Immature natural killer cell (primary cell): ENCODE data around the gene LAMB3. TPM values are rescaled to one million over a fixed set of nuclear protein-coding genes. Genes with fewer than 3 reads are reported as not detected.

ENCODE experiments used
- DNase-seq, 3 donors: peaks; one replicate each; pipeline ENCODE4 v3.0.0; 2022; ENCODE audit warnings: mixed read lengths in 1 of 3
- H3K27ac Mint-ChIP-seq, 6 donors: one replicate each; pipeline ENCODE4 v1.8.0; 2020; ENCODE audit warnings: mixed read lengths in 6 of 6, mild to moderate bottlenecking in 5 of 6, inconsistent platforms in 4 of 6, moderate library complexity in 3 of 6
- H3K27me3 Mint-ChIP-seq, 3 donors: one replicate each; pipeline ENCODE4 v1.8.0; 2020 to 2021; ENCODE audit warnings: low read depth in 3 of 3, mild to moderate bottlenecking in 3 of 3, mixed read lengths in 3 of 3, moderate library complexity in 3 of 3, inconsistent platforms in 1 of 3
- H3K36me3 Mint-ChIP-seq, 3 donors: one replicate each; pipeline ENCODE4 v1.8.0; 2020; ENCODE audit warnings: mixed read lengths in 3 of 3, inconsistent platforms in 2 of 3, mild to moderate bottlenecking in 2 of 3
- H3K4me1 Mint-ChIP-seq, 2 donors: one replicate each; pipeline ENCODE4 v1.8.0; 2020; ENCODE audit warnings: inconsistent platforms in 2 of 2, mild to moderate bottlenecking in 2 of 2, mixed read lengths in 2 of 2, moderate library complexity in 1 of 2
- H3K4me3 Mint-ChIP-seq, 5 donors: one replicate each; pipeline ENCODE4 v1.8.0; 2020; ENCODE audit warnings: mild to moderate bottlenecking in 5 of 5, mixed read lengths in 5 of 5, inconsistent platforms in 3 of 5, moderate library complexity in 3 of 5
- H3K9me3 Mint-ChIP-seq, 6 donors: one replicate each; pipeline ENCODE4 v1.8.0; 2020; ENCODE audit warnings: mild to moderate bottlenecking in 6 of 6, mixed read lengths in 6 of 6, inconsistent platforms in 4 of 6, moderate library complexity in 3 of 6
- polyA plus RNA-seq, 3 donors: library from polyadenylated mRNA; unstranded; fragments of 300-500 nt; fragmentation: Illumina TruSeq; gene quantifications; one replicate each; pipeline ENCODE4 v1.2.3, GENCODE V29; 2021

The LAMB3 gene
- polyA plus RNA-seq, 3 donors from 2014 or later, result 0.58 to 1.6 TPM; not detected in 1

DNA sequence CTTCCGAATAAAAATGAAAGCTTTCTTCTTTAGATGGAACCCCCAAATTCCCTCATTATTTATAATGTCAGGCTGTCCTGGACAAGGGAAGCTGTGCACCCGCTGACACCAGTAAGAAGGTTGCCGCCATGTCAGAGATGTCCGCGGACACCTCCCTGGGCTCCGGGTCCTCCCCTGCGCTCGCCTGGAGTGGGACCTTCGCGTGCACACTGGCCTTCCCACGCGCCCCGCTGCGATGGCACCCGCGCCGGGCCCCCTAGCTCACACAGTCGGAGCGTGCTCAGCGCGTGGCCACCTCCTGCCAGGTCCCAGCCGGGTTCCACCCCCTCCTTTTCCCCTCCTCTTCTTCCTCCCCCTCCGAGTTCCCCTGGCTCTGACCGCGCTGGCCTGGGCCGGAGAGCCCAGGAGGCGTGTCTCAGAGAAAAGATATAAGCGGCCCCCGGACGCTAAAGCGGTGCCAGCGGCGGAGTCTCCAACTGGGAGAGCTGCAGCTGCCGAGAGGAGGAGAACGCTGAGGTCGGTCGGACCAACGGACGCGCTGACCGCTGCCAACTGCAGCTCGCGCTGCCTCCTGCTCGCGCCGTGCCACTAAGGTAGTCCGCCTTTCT is 22.8 kb upstream of the LAMB3 start, which contains the start of gene G0S2:
Gene G0S2, plus strand, starts transcription at position 456 of the 608 bp plus-strand sequence. CDS start 273 bp downstream, outside the sequence.
- Mint-ChIP-seq H3K4me1 (peaks cover 15 to 18% of the 10 kb centered on the region in 2 donors), H3K4me3 (peak within 1 kb of the TSS; percentile 12 to 65 (median 36)), H3K27ac (peak within 1 kb of the TSS in 1 of 6 donors; percentile 3), H3K36me3 (peaks cover 0 to 4% (median 0%) of the 10 kb centered on the region in 3 donors), H3K27me3 (peaks cover 14 to 28% (median 23%) of the 10 kb centered on the region in 3 donors), H3K9me3 (no peaks in the 10 kb centered on the region)
- DNase-seq, result no peak

DNA sequence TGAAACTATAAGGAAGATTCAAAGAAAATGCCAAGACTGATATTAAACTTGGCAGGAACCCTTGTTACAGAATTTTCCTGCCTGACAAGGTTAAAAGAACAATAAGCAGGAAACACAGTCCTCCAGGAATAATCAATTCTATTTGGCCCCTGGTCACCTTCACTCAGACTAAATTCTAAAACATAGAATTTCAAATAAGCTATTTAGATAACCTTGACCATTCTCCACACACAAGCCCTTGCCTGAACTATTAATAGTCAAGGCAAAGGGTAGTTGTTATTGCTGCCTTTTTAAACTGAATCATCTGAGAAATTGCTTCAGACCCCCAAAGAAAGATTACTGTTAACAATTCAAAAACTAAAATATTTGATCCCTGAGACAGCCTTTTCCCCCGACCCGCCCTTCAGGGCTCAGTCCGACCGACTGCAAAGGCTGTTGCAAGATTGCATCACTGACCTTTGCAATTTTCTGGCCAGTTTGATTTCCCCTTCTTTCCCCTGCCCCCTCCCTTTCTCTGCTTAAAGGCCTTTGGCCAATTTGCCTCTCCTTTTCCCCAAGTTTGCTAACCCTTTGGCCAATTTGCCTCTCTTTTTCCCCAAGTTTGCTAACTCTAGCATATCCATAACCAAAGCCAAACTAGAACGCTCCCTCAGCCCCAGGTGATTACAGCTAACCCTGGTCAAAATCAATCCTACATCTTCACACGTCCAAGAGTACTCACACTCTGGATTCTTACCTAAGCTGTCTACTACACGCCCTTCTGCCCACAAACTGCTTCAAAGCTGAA is 21.6 kb upstream of the LAMB3 start:
- DNase-seq, result no peak
- H3K4me1 Mint-ChIP-seq, result peaks cover 15 to 18% of the 10 kb centered on the region in 2 donors
- H3K9me3 Mint-ChIP-seq, result no peaks in the 10 kb centered on the region
- H3K27me3 Mint-ChIP-seq, result peaks cover 15 to 28% (median 25%) of the 10 kb centered on the region in 3 donors
- peaks cover 0 to 4% (median 0%) of the 10 kb centered on the region in 3 donors for H3K36me3 Mint-ChIP-seq
- H3K4me3 Mint-ChIP-seq, result no peak overlapping the region
- no peak overlapping the region for H3K27ac Mint-ChIP-seq

DNA sequence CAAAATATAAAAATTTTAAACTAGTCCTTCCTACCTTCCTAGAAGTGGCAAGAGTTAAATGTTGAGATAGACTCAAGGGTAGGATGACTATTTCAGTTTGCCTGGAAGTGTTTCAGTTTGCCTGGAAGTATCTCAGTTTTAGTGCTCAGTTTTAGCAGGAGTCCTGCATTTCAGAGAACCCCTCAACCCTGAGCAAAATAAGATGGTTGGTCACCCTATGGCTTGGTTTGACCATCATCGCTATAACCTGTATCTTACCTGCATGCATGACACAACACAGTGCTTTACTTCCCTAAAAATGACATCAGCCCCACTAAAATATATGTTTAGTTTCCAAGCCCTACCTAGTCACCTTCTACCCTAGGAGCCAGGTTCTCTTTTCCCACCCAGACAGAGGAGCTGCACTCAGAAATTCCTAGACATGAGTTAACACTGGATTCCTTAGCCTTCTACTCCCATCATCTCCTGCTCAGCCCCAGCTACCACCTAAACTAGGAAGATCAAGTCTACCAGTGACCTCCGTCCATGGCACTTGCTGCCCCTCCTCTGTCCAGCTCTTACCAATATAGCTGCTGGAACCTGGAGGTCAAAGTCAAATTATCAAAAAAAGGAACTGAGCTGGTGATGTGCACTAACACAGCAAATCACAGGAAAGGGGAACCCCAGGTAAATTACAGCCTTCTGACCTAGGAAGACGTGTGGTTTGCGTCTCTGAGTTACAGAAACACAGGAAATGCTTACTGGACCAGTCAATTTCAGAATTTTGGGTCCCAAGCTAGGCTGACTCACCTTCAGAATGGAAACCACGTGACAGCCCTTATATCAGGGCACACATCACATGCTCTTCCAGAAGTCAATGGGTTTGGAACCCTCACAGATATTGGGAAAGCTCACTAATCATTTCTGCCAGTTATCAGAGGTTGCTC is 20.7 kb upstream of the LAMB3 start:
- peak in 1 of 3 donors; percentile 9 for DNase-seq
- Mint-ChIP-seq H3K4me1 (peaks cover 15 to 18% of the 10 kb centered on the region in 2 donors), H3K27me3 (peaks cover 13 to 22% (median 21%) of the 10 kb centered on the region in 3 donors), H3K27ac (no peak overlapping the region), H3K4me3 (no peak overlapping the region), H3K9me3 (no peaks in the 10 kb centered on the region), H3K36me3 (no peaks in the 10 kb centered on the region)

DNA sequence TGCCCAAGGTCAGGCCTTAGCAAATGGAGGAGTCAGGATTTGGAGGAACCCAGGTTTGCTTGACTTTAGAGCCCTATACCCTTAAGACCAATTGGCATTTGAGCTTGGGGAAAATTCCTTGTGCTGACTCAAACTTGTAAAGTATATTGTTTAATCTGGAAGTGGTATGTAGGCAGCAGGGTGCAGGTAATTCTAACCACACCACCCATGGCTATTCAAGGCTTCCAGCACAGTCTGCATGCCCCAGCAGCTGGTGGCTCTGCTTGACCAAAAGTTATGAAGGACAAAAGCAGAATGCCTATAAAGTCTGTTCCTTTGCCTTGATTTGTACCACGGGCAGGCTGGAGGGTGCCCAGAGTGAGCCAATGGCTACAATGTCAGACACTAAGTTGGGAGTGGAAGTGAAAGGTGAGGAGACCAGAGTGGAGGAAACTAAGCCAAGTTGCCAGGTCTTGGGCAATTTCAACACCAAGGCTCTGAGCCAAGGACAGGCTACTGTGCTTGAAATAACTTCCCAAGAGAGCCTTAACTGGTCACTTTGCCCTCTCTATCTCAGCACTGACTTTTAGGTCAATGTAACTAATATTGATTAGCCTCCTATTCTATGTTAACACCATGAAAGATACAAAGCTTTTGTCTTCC is 18.3 kb upstream of the LAMB3 start:
- no peak overlapping the region for H3K4me3 Mint-ChIP-seq
- peaks cover 7 to 8% (median 8%) of the 10 kb centered on the region in 3 donors for H3K27me3 Mint-ChIP-seq
- no peaks in the 10 kb centered on the region for H3K9me3 Mint-ChIP-seq
- peaks cover 13 to 15% of the 10 kb centered on the region in 2 donors for H3K4me1 Mint-ChIP-seq
- DNase-seq, result no peak
- no peak overlapping the region for H3K27ac Mint-ChIP-seq
- no peaks in the 10 kb centered on the region for H3K36me3 Mint-ChIP-seq

DNA sequence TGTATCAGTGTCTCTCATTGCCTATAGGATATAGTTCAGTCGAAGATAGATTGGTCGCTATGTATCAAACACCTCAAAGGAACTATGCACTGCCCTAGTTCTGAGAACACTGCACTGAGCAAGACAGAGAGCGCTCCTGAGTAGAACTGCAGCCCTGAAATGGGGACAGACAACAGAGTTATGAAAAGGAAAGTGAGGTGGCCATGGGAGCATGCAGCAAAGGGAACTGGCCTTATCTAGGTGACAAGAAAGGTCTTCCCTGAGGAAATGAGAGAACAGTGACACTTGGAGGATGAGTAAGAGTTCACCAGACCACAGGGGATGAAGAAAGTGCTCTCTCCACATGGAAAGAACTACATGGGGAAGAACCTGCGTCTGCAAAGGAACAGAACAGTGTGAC is 15.5 kb upstream of the LAMB3 start:
- Mint-ChIP-seq H3K27ac (no peak overlapping the region), H3K9me3 (no peaks in the 10 kb centered on the region), H3K4me1 (peaks cover 0 to under 1% of the 10 kb centered on the region in 2 donors), H3K27me3 (peaks cover 0 to 5% (median 1%) of the 10 kb centered on the region in 3 donors), H3K4me3 (no peak overlapping the region), H3K36me3 (peaks cover 0 to 5% (median 5%) of the 10 kb centered on the region in 3 donors)
- DNase-seq, result no peak

DNA sequence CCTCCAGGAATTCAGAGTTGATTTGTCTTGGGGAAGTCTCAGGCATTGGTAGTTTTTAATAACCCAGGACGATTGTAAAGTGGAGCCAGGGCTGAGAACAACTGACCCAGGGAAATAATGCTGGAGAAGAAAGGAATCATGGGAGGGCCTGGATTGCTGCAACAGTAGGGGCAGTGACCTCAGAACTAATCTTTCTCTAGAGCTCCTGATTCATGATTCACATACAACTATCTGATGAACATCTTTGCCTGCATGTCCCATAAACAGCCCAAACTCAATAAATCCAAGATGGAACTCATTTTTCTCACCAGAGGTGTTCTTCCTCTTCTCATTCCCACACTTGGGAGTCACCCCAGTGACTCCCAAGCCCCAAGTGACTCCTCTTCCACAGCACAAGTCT is 14.9 kb upstream of the LAMB3 start:
- H3K27ac Mint-ChIP-seq, result no peak overlapping the region
- DNase-seq, result no peak
- H3K4me1 Mint-ChIP-seq, result no peaks in the 10 kb centered on the region
- H3K9me3 Mint-ChIP-seq, result no peaks in the 10 kb centered on the region
- H3K27me3 Mint-ChIP-seq, result peaks cover 0 to 5% (median 1%) of the 10 kb centered on the region in 3 donors
- peaks cover 0 to 5% (median 5%) of the 10 kb centered on the region in 3 donors for H3K36me3 Mint-ChIP-seq
- no peak overlapping the region for H3K4me3 Mint-ChIP-seq

DNA sequence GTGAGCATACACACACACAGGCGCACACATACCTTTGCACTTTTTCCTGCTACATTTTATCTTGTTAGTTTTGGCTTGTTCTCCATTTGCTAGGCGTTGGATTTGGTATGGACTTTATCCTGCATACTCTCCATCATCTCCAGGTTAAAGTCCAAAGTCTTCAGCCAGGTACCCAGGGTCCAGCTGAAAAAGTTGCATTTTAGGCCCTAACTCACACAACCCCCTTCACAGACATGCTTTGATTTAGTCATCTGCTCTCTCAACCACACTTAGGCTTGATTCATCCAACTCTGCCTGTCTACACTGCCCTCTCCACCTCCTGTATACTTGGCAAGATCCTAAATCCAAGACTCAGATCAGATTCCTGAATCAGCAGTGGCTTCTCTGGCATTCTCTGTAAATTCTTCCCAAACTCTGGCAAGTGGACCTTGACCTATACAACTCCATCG is 10.7 kb upstream of the LAMB3 start:
- Mint-ChIP-seq H3K36me3 (peaks cover 0 to 9% (median 5%) of the 10 kb centered on the region in 3 donors), H3K27ac (no peak overlapping the region), H3K4me1 (no peaks in the 10 kb centered on the region), H3K4me3 (no peak overlapping the region), H3K9me3 (no peaks in the 10 kb centered on the region), H3K27me3 (peaks cover 0 to 3% (median 2%) of the 10 kb centered on the region in 3 donors)
- DNase-seq, result no peak

DNA sequence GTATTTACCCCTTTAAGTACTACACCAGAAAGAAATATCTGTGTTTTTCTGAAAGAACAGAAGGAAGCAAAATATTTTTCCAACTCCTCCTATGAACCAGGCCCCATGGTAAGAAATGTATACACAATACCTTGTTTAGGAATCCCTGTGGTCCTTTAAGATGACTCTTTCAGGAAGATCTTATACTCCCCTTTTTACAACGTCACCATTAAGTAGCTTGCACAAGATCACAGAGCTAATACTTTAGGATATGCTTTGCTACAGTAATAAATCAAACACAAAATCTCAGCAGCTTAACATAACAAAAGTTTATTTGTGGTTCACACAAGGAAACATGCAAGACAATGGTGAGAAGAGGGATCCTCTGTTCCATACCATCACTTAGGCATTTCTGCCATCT is 8.8 kb upstream of the LAMB3 start:
- H3K27ac Mint-ChIP-seq, result no peak overlapping the region
- H3K9me3 Mint-ChIP-seq, result no peaks in the 10 kb centered on the region
- peaks cover 0 to 3% (median 2%) of the 10 kb centered on the region in 3 donors for H3K27me3 Mint-ChIP-seq

DNA sequence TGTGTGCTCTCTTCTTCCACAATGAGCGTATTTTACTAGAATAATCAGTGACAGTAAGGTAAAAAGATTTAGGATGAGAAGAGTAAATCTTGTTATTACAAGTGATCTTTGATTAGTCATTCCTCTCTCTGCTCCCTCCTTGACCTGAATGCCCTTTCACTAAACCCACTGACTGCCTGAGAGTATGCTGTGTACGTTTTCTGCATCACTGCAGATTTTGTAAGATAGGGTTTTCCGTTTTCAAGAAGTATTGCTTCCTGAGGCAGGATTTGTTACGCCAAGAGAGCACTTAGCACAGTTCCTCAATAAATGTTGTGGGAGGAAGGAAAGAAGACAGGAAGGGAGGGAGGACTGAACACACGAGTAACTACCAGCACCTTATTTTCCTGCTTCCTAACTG is 7.7 kb upstream of the LAMB3 start:
- Mint-ChIP-seq H3K36me3 (peaks cover 0 to 9% (median 5%) of the 10 kb centered on the region in 3 donors), H3K27me3 (peaks cover 0 to 3% (median 2%) of the 10 kb centered on the region in 3 donors), H3K4me1 (no peaks in the 10 kb centered on the region), H3K9me3 (no peaks in the 10 kb centered on the region), H3K4me3 (no peak overlapping the region), H3K27ac (no peak overlapping the region)
- DNase-seq, result no peak

More for the DNA sequence above, 8.8 kb upstream of the LAMB3 start:
- H3K4me3 Mint-ChIP-seq, result no peak overlapping the region
- no peaks in the 10 kb centered on the region for H3K4me1 Mint-ChIP-seq
- H3K36me3 Mint-ChIP-seq, result peaks cover 0 to 9% (median 5%) of the 10 kb centered on the region in 3 donors
- DNase-seq, result no peak

DNA sequence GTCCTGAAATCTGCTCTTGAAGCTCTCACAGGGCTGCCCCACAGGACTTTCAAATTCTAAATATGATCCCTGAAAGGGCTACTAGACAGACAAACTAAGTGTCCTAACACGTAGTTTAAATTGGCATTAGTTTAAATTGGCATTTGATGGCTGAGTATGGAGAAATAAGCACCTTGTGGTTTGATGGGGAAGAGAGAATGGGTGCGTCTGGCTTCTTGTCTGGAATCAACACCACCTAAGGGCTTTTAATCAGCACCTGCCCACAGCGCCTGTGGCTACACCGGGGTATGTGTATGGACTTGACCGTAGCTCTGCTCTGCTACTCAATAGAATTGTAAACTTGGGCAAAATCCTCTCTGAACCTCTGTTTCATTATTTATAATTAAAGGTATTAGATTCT is 5.7 kb upstream of the LAMB3 start:
- peaks cover 0 to 5% (median 2%) of the 10 kb centered on the region in 3 donors for H3K36me3 Mint-ChIP-seq
- no peak overlapping the region for H3K4me3 Mint-ChIP-seq
- H3K9me3 Mint-ChIP-seq, result no peaks in the 10 kb centered on the region
- H3K27ac Mint-ChIP-seq, result no peak overlapping the region
- peaks cover 0 to 5% (median 2%) of the 10 kb centered on the region in 3 donors for H3K27me3 Mint-ChIP-seq
- DNase-seq, result no peak
- H3K4me1 Mint-ChIP-seq, result no peaks in the 10 kb centered on the region

DNA sequence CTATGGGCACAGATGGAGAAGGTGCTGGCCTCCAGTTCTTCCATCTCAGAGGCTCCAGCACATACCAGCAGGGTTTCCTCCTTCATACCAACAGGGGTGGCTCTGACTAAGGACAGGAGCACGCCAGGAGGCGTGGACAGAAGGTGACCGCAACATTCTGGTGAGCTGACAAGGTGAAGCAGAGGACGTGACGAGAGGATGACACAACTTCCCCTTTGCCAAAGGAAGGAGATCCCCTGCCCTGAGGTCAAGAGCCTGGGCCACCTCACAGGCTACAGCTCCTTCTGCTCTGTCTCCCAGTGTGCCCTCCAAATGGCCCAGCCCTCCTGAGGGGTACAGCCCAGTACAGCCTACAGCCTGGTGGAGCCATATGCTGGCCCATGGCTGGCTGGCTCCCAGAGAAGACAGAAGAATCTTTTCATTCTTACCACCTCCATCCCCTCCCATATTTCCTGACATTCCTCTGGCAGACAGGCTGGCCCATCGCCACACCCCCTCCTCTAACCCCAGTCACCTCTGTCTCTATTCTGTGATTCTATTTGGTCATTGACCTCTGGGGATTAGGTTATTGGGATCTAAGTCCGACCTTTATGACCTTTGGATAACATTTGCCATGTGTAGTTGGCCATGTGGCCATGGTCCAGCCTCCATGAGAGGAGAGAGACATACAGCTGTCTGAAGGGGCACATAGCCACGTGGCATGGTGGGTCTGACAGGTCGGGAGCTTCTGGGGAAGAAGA is 5.1 kb upstream of the LAMB3 start:
- peaks cover 0 to 4% (median 0%) of the 10 kb centered on the region in 3 donors for H3K36me3 Mint-ChIP-seq
- no peak overlapping the region for H3K27ac Mint-ChIP-seq
- DNase-seq, result no peak
- no peak overlapping the region for H3K4me3 Mint-ChIP-seq
- H3K4me1 Mint-ChIP-seq, result no peaks in the 10 kb centered on the region
- H3K9me3 Mint-ChIP-seq, result no peaks in the 10 kb centered on the region
- peaks cover 0 to 5% (median 2%) of the 10 kb centered on the region in 3 donors for H3K27me3 Mint-ChIP-seq

DNA sequence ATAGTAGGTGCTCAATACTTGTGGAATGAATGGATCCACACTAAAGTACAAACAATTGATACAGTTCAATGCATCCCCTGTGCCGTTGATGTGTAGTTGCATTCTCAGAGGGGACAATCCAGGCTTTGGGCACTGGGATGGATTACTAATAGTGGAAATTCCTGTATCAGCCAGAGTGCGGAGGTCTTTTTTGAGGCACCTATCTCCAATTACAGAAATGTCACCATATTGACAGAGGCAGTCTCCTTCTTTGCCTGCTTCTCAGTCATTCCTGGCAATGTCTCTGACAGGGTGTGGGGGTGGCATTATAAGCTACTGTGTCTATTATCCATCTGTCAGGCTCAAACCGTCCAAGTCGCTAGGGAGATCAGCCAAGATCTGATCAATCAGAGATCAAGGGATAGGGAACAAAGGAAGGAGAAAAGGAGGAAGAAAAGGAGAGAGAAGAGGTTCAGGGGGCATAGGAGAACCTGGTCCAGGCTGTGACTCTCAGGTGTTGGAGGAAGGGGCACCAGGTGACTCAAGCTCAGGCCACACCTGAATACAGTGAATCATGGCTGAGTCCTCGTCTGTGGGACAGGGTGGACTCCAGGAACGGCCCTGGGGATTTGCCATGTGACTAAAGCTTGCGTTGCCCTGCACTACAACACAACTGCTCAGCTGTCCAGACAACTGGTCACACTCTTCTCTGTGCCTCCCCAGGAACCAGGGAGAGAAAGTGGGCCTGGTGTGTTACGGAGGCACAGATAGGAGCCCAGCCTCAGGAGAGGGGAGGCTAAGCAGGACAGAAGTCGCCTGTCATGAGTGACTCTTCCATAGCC is 3.4 kb upstream of the LAMB3 start:
- Mint-ChIP-seq H3K4me1 (peaks cover 0 to 3% of the 10 kb centered on the region in 2 donors), H3K27me3 (peaks cover 0 to 5% (median 2%) of the 10 kb centered on the region in 3 donors), H3K4me3 (no peak overlapping the region), H3K36me3 (no peaks in the 10 kb centered on the region), H3K27ac (no peak overlapping the region), H3K9me3 (no peaks in the 10 kb centered on the region)
- no peak for DNase-seq
